ENCODE measurements around the gene IGFL1.

- TF ChIP-seq CEBPB (IDR thresholded peaks at IDR 0.05; ENCODE audit: low read depth, low read length) (no peak), CTCF (IDR thresholded peaks at IDR 0.05; ENCODE audit: control extremely low read depth in 1 of 3, insufficient read depth in 1 of 3, low read depth in 1 of 3, low read length in 3 of 3) (no peak), YY1 (IDR thresholded peaks at IDR 0.05; ENCODE audit: low read depth, low read length) (no peak)
Observed at GRCh38 chr19:46269101-46269500, 39.6 kb downstream of the IGFL1 start.

Data from H1 (cell line).